ENCODE measurements around the gene ZNF618. TPM values are rescaled to one million over a fixed set of nuclear protein-coding genes. Genes with fewer than 3 reads are reported as not detected.
A peak's percentile ranks its signal among the peaks of the same experiment; 100 is the strongest.
"Not testable (repeated sequence)": the region's sequence is repeated elsewhere in the genome, so short reads cannot be mapped to it uniquely, and the experiment has no call there.

The ZNF618 gene
- total RNA-seq, 2 donors from 2014 or later: 11.9 to 17.1 TPM

- intact Hi-C loops (cut with DNase I): loop anchor here (10.0 kb wide), 1 partner anchor 223 kb away; no protein-coding TSS in a partner anchor
- Histone ChIP-seq H3K4me1 (no peaks in the 10 kb centered on the region), H3K36me3 (replicated peaks in 1 of 2; ENCODE audit: insufficient read depth in 1 of 2, low read depth in 2 of 2) (peaks cover 6 to 7% of the 10 kb centered on the region in 2 donors), H3K9me3 (no peaks in the 10 kb centered on the region), H3K4me3 (no peak overlapping the region), H3K27ac (no peak overlapping the region), H3K27me3 (no peaks in the 10 kb centered on the region)
- 86 to 87% methylated on average over 13 to 19 of the region's 19 CpGs for WGBS, 2 donors
- DNase-seq (peak in 3 of 4 donors; percentile 2 to 6 (median 3)), ATAC-seq (no peak)
- TF ChIP-seq CTCF (IDR thresholded peaks at IDR 0.05): no peak
- TF ChIP-seq POLR2A (IDR thresholded peaks at IDR 0.05): no peak
Measured at GRCh38 chr9:114037961-114038723, 162.0 kb downstream of the ZNF618 start.

GRCh38 chr9:114038724-114039313, 162.7 kb downstream of the ZNF618 start:
- H3K4me1 ChIP-seq: no peaks in the 10 kb centered on the region
- no peaks in the 10 kb centered on the region for H3K9me3 ChIP-seq
- DNase-seq (peak in 2 of 4 donors; percentile 2 to 4), ATAC-seq (no peak)
- no peak overlapping the region for H3K27ac ChIP-seq
- H3K36me3 ChIP-seq (replicated peaks in 1 of 2; ENCODE audit: insufficient read depth in 1 of 2, low read depth in 2 of 2): peaks cover 6 to 7% of the 10 kb centered on the region in 2 donors
- H3K4me3 ChIP-seq: no peak overlapping the region
- WGBS, 2 donors: 93 to 95% methylated on average over 13 of the region's 13 CpGs
- no peak for TF ChIP-seq CTCF (IDR thresholded peaks at IDR 0.05)
- no peak for TF ChIP-seq POLR2A (IDR thresholded peaks at IDR 0.05)
- H3K27me3 ChIP-seq: no peaks in the 10 kb centered on the region
- intact Hi-C loops (cut with DNase I): loop anchor here (10.0 kb wide), 1 partner anchor 224 kb away; no protein-coding TSS in a partner anchor

GRCh38 chr9:114039484-114039883, 163.4 kb downstream of the ZNF618 start:
- Histone ChIP-seq H3K9me3 (no peaks in the 10 kb centered on the region), H3K4me1 (no peaks in the 10 kb centered on the region), H3K36me3 (replicated peaks in 1 of 2; ENCODE audit: insufficient read depth in 1 of 2, low read depth in 2 of 2) (peaks cover 6 to 7% of the 10 kb centered on the region in 2 donors), H3K27me3 (no peaks in the 10 kb centered on the region), H3K27ac (no peak overlapping the region), H3K4me3 (no peak overlapping the region)
- WGBS, 2 donors: 81 to 88% methylated on average over 5 of the region's 5 CpGs
- intact Hi-C loops (cut with DNase I): loop anchor here (10.0 kb wide), 1 partner anchor 225 kb away; no protein-coding TSS in a partner anchor
- DNase-seq: peak in 3 of 4 donors; percentile 0 to 6 (median 3)
- no peak for ATAC-seq
- TF ChIP-seq CTCF (IDR thresholded peaks at IDR 0.05): no peak

GRCh38 chr9:114043660-114044059, 167.6 kb downstream of the ZNF618 start:
- DNase-seq; H3K4me1 ChIP-seq; H3K9me3 ChIP-seq; intact Hi-C loops (cut with DNase I); H3K4me3 ChIP-seq; H3K27me3 ChIP-seq; H3K36me3 ChIP-seq (replicated peaks in 1 of 2; ENCODE audit: insufficient read depth in 1 of 2, low read depth in 2 of 2); ATAC-seq; H3K27ac ChIP-seq: not testable (repeated sequence)

DNA sequence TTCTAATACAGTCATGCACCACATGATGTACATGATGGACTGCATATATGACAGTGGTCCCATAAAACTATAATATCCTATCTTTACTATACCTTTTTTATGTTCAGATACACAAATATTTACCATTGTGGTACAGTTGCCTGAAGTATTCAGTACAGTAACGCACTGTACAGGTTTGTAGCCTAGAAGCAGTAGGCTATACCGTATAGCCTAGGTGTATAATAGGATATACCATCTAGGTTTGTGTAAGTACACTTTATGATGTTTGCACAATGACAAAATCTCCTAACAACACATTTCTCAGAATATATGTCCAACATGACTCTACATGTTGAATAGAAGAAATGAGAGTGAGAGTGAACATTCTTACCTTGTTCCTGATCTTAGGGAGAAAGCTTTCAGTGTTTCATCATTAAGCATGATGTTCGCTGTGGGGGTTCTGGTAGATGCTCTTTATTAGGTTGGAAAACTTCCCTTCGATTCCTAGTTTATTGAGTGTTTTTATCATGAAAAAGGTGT, 170.2 kb downstream of the ZNF618 start:
- no peak for DNase-seq
- ATAC-seq: no peak
- TF ChIP-seq CTCF (IDR thresholded peaks at IDR 0.05): no peak
- no peak for TF ChIP-seq POLR2A (IDR thresholded peaks at IDR 0.05)
- Histone ChIP-seq H3K4me1 (no peaks in the 10 kb centered on the region), H3K27me3 (no peaks in the 10 kb centered on the region), H3K36me3 (replicated peaks in 1 of 2; ENCODE audit: insufficient read depth in 1 of 2, low read depth in 2 of 2) (peaks cover 0 to 3% of the 10 kb centered on the region in 2 donors), H3K9me3 (no peaks in the 10 kb centered on the region), H3K4me3 (no peak overlapping the region), H3K27ac (no peak overlapping the region)
- intact Hi-C loops (cut with DNase I): no loop called here
- 95 to 97% methylated on average over 4 of the region's 4 CpGs for WGBS, 2 donors
